Neuron (in vitro differentiated cells): ENCODE measurements around the gene CHKA.
A peak's percentile ranks its signal among the peaks of the same experiment; 100 is the strongest.

Source experiments
- H2AFZ ChIP-seq: one replicate; pipeline ENCODE4 v1.6.1; 2013; ENCODE audit warnings: low read depth, mild to moderate bottlenecking, inconsistent platforms, low read length, moderate library complexity
- H3K27me3 ChIP-seq: one replicate; pipeline ENCODE4 v1.6.1; 2013; ENCODE audit warnings: low read length; ENCODE audit not compliant: insufficient read depth
- H3K36me3 ChIP-seq: one replicate; pipeline ENCODE4 v1.6.1; 2013; ENCODE audit warnings: low read length; ENCODE audit not compliant: insufficient read depth
- H3K4me1 ChIP-seq: one replicate; pipeline ENCODE4 v1.6.1; 2013; ENCODE audit warnings: low read length; ENCODE audit not compliant: insufficient read depth
- H3K4me3 ChIP-seq: 2 replicates; pipeline ENCODE4 v1.5.1; 2013; ENCODE audit warnings: mild to moderate bottlenecking, low read length, moderate library complexity
- H3K9me3 ChIP-seq: one replicate; pipeline ENCODE4 v1.6.1; 2013; ENCODE audit warnings: low read length

CHKA gene

DNA sequence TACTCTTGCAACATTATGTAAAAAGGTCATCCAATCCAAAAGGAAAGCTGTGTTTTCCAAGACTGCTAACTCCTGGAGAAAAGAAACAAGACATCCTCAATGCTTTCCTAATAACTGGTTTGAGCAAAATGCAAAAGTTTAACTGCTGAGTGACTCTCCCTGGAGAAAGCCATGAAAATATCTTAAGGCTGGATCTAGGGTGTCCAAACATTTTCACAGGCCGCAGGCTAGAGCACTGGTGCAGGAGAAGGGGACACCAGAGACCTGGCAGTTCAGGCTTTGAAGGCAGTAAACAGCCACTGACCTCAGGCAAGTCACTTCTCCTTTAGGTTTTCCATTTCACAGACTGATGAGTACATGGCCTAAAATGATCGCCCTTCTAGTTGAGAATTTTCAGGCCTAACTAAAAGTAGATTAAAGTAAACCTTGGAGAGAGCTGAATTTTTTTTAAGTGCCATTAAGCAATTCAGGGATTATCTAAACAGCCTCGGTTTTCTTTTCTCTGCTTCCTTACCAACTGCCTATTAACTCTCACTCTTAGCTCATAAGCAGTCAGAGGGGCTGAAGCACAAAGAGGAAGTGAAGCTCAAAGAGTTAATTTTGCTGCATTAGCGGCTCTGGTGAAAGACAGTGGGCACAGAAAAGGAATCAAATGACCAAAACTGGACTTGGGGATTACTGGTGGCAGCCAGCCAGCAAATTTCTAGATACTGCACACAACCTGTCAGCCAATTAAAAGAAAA is 2.3 kb downstream of the CHKA start:
- Histone ChIP-seq H3K36me3 (no peaks in the 10 kb centered on the region), H3K27me3 (no peaks in the 10 kb centered on the region), H3K4me1 (peaks cover 21% of the 10 kb centered on the region), H3K4me3 (peak overlapping the region; percentile 16), H3K9me3 (no peaks in the 10 kb centered on the region), H2AFZ (no peak overlapping the region)

DNA sequence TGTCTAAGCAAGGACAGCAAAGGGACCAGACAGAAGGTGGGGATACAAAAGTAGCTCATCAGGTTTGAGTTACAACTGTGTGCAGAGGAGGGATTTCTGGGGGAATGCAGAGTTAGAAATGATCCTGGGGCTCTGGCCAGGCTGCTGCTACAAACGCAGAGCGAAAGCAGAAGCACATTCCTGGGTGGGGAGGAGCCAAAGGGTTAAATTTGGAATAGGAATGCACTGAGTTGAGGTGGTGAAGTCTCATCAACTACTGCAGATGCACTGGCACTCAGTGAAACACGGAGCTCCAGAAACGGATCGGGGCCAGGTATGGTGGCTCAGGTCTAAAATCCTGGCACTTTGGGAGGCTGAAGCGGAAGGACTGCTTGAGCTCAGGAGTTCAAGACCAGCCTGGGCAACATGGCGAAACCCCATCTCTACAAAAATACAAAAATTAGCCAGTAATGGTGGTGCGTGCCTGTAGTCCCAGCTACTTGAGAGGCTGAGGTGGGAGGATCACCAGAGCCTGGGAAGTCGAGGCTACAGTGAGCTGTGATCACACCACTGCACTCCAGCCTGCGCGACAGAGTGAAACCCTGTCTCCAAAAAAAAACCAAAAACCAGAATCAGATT is 3.2 kb downstream of the CHKA start:
- peaks cover 21% of the 10 kb centered on the region for H3K4me1 ChIP-seq
- no peak overlapping the region for H2AFZ ChIP-seq
- H3K27me3 ChIP-seq = no peaks in the 10 kb centered on the region
- H3K9me3 ChIP-seq = no peaks in the 10 kb centered on the region
- H3K36me3 ChIP-seq = no peaks in the 10 kb centered on the region
- H3K4me3 ChIP-seq = no peak overlapping the region

DNA sequence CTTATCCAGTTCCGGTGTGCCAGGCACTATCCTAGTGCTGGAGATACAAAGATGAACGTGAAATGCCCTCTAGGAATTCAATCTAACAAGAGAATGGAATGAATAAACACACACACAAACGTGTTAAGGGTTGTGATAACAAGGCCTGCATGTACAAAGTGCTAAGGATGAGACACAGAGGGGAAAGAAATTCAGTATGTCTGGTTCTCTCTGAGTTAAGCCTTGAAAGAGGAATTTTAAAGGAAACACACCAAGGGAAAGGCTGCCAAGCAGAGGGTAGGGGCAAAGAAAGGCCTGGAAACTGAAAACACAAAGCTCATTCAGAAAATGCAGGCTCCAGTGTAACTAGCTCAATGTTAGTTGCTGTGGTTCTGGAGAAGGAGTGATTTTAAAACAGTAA is 4.2 kb downstream of the CHKA start:
- Histone ChIP-seq H3K36me3 (peaks cover 3% of the 10 kb centered on the region), H3K4me1 (peaks cover 18% of the 10 kb centered on the region), H2AFZ (no peak overlapping the region), H3K27me3 (no peaks in the 10 kb centered on the region), H3K4me3 (no peak overlapping the region), H3K9me3 (no peaks in the 10 kb centered on the region)

DNA sequence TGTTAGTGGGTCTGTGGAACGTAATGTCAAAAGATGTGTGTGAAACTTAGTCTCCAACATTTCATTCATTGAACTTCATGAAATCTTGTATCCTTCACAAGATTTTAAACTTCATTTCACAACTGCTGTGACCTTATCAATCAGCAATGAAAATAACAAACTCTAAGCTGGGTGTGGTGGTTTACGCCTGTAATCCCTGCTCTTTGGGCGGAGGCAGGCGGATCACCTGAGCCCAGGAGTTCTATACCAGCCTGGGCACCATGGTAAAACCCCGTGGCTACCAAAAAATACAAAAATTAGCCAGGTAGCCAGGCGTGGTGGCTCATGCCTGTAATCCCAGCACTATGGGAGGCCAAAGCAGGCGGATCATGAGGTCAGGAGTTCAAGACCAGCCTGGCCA is 5.1 kb downstream of the CHKA start:
- Histone ChIP-seq H3K36me3 (peaks cover 4% of the 10 kb centered on the region), H2AFZ (no peak overlapping the region), H3K4me3 (no peak overlapping the region), H3K9me3 (no peaks in the 10 kb centered on the region), H3K4me1 (peaks cover 13% of the 10 kb centered on the region), H3K27me3 (no peaks in the 10 kb centered on the region)

DNA sequence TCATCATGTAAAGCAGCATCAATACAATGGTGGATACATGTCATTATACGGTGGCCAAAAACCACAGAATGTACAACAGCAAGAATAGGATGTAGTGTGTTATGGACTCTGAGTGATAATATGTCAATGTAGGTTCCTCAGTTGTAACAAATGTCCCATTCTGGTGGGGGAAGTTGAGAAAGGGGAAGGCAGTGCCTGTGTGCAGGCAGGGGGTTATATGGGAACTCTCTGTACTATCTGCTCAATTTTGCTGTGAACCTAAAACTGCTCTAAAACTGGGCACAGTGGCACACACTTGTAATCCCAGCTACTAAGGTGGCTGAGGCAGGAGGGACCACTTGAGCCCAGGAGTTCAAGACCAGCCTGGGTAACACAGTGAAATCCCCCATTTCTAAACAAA is 5.9 kb downstream of the CHKA start:
- Histone ChIP-seq H3K9me3 (no peaks in the 10 kb centered on the region), H3K36me3 (peaks cover 4% of the 10 kb centered on the region), H3K4me3 (no peak overlapping the region)

DNA sequence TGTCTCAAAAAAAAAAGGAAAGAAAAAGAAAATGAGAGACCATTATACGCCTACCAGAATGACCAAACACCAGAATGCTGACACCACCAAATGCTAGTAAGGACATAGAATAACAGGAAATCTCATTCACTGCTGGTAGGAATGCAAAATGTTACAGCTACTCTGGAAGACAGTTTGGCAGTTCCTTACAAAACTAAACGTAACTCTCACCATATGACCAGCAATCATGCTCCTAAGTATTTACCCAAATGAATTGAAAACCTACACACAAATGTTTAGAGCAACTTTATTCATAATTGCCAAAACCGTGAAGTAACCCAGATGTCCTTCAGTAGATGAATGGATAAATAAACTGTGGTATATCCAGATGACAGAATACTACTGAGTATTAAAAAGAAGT is 7.2 kb downstream of the CHKA start:
- Histone ChIP-seq H3K27me3 (no peaks in the 10 kb centered on the region), H3K4me3 (no peak overlapping the region), H3K9me3 (no peaks in the 10 kb centered on the region), H2AFZ (no peak overlapping the region), H3K36me3 (peaks cover 4% of the 10 kb centered on the region), H3K4me1 (peaks cover 5% of the 10 kb centered on the region)

More for the DNA sequence above, 5.9 kb downstream of the CHKA start:
- no peak overlapping the region for H2AFZ ChIP-seq
- peaks cover 13% of the 10 kb centered on the region for H3K4me1 ChIP-seq
- H3K27me3 ChIP-seq = no peaks in the 10 kb centered on the region

DNA sequence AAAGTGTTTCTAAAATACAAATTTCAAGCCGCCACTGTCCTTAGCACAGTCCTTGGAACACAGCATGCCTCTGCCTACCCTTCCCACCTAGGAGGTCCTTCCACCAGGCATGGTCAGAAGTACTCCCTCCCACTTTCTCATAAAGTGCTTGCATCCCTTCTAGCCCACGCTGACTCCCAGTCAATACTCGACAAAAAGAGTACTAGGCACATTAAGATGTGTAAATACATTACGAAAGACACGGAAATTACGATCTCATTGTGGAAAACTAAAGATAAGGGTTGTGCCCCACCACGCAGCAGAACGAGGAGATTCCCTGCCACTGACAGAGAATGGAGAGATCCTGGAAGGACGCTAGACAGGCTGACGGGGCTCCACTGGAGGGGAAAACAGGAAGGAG is 13.5 kb downstream of the CHKA start:
- Histone ChIP-seq H2AFZ (no peak overlapping the region), H3K36me3 (peaks cover 6% of the 10 kb centered on the region), H3K27me3 (no peaks in the 10 kb centered on the region), H3K9me3 (peaks cover 2% of the 10 kb centered on the region), H3K4me1 (no peaks in the 10 kb centered on the region), H3K4me3 (no peak overlapping the region)

DNA sequence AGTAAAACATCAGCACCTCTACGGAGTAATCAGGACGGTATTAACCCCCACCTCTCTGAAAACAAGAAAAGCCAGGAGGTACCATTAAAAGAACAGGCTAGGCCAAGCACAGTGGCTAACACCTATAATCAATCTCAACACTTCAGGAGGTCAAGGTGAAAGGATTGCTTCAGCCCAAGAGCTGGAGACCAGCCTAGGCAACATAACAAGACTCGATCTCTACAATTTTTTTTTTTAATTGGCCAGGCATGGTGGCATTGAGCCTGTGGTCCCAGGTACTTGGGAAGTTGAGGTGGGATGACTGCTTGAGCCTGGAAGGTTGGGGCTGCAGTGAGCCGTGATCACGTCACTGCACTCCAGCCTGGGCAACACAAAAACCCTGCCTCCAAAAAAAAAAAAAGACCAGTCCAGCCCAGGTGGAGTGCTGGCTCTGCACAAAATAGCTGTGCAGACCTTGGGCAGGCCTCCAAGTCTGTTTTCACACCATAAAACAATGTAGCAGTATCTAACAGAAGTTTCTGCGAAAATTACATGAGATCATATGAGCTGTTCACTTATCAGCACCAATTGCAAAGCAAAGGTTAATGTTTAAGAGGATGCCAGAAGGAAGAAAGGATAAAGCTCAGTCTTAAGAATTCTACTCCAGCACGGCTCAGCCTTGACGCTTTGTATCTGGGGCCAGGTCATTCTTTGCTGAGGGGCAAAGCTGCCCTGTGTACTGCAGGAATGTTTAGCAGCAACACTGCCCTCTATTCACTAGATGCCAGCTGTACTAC is 14.8 kb downstream of the CHKA start:
- H3K27me3 ChIP-seq = no peaks in the 10 kb centered on the region
- H3K4me3 ChIP-seq = no peak overlapping the region
- peaks cover 2% of the 10 kb centered on the region for H3K9me3 ChIP-seq
- no peaks in the 10 kb centered on the region for H3K4me1 ChIP-seq
- H2AFZ ChIP-seq = no peak overlapping the region
- peaks cover 2% of the 10 kb centered on the region for H3K36me3 ChIP-seq

DNA sequence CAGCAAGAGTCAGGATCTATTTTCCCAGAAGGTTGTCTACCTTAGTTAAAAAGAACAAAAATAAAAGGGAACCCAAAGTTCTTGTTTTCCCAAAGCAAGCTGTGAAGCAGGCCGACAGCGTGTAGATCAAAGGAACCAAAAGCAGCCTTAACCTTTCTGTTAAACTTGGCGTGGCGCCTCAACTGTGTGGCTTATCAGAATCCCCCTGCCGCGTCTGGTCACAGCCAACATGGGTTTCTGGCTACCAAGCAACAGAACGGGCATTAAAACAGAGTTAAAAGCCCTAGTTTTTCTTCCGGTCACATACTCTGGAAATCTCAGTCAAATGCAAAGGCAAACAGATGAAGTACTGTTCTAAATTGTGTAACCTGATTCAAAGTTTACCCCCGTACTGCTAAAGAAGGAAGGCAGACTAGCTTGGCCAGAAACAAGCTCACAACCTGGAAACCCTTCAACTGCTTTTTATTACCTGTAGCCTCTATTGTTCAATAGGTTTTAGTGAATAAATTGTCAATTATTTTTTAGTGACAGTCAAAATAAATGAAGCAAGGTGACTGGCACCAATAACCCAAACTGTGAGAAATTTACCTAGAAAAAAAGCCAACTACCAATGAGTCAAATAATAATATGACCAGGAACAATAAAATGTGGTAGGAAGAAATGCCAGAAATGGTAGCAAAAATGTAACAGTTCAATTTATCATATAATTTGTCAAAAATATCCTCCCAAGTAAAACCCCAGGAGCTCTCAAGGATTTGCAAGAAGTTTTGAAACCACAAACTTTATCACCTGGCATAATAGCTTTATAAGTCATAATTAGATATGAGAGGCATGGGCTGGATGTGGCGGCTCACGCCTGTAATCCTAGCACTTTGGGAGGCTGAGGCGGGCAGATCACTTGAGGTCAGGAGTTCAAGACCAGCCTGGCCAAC is 21.4 kb downstream of the CHKA start:
- Histone ChIP-seq H3K36me3 (peaks cover 2% of the 10 kb centered on the region), H3K27me3 (no peaks in the 10 kb centered on the region), H3K9me3 (peaks cover 2% of the 10 kb centered on the region), H2AFZ (no peak overlapping the region), H3K4me1 (no peaks in the 10 kb centered on the region), H3K4me3 (no peak overlapping the region)

DNA sequence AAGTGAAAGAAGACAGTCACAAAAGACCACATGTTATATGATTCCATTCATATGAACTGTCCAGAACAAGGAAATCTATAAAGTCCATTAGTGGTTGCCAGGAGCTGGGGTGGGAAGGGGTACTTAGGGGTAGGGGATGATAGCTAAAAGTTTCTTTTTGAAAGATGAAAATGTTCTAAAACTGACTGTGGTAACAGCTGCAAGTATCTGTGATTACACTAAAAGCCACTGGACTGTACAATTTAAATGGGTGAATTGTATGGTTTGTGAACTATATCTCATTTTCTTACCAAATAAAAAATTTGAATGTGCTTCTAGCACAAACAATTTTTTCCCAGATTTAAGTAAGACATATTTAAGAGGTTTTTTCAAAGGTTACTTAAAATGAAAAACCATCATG is 22.1 kb downstream of the CHKA start:
- Histone ChIP-seq H3K4me1 (no peaks in the 10 kb centered on the region), H3K27me3 (no peaks in the 10 kb centered on the region), H3K4me3 (no peak overlapping the region), H2AFZ (no peak overlapping the region), H3K36me3 (peaks cover 4% of the 10 kb centered on the region), H3K9me3 (peaks cover 2% of the 10 kb centered on the region)

DNA sequence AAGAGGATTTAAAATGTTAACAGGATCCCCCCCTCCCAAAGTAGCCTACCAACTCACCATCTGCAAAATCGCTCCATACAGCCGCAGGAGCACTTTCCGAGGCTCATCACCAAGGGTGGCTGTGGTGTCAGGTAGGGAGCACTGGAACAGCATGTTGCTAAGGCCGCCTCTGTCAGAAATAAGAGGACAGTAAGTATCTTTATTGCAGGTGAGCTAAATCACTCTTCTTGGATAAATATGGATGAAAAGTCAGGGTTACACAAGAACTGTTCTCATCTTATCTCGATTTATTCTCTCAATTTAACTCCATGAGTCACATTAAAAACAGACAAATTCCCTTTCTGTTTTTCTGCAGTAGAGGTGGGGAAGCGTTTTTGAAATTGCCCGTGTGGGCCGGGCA is 24.2 kb downstream of the CHKA start:
- peaks cover 3% of the 10 kb centered on the region for H3K36me3 ChIP-seq
- H2AFZ ChIP-seq = no peak overlapping the region
- no peaks in the 10 kb centered on the region for H3K4me1 ChIP-seq
- no peaks in the 10 kb centered on the region for H3K27me3 ChIP-seq
- H3K4me3 ChIP-seq = no peak overlapping the region
- H3K9me3 ChIP-seq = no peaks in the 10 kb centered on the region

DNA sequence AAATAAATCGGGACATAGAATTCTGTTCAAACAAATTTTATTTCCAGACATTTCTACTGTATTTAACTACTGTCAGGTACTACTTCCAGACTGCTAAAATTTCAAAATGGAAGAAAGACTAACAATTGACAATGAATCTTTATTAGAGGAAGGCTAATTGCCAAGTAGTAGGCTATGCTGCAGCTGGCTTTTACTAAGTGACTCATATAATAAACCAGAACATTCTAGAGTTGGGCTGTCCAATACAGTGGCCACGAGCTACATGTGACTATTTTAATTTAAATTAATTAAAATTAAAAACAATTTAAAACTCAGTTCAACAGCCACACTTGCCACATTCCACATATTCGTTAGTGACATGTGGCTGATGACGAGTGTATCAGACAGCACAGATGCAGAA is 27.6 kb downstream of the CHKA start:
- peaks cover 3% of the 10 kb centered on the region for H3K36me3 ChIP-seq
- no peaks in the 10 kb centered on the region for H3K27me3 ChIP-seq
- peaks cover 6% of the 10 kb centered on the region for H3K4me1 ChIP-seq
- H2AFZ ChIP-seq = no peak overlapping the region
- no peaks in the 10 kb centered on the region for H3K9me3 ChIP-seq
- no peak overlapping the region for H3K4me3 ChIP-seq
